Mesodermal cell (in vitro differentiated cells): ENCODE results near the gene INF2.

Experiments
- H3K27ac ChIP-seq: 2 replicates; pipeline ENCODE4 v1.7.0; 2013; ENCODE audit warnings: mild to moderate bottlenecking, low read depth, low read length, moderate library complexity; ENCODE audit not compliant: severe bottlenecking
- H3K36me3 ChIP-seq: 2 replicates; pipeline ENCODE4 v1.7.1; 2013; ENCODE audit warnings: mild to moderate bottlenecking, low read length, moderate library complexity; ENCODE audit not compliant: control insufficient read depth, insufficient read depth
- H3K4me1 ChIP-seq: one replicate; pipeline ENCODE4 v1.7.1; 2013; ENCODE audit warnings: mild to moderate bottlenecking, low read length; ENCODE audit not compliant: insufficient read depth, control insufficient read depth, poor library complexity, severe bottlenecking
- H3K4me3 ChIP-seq: 2 replicates; pipeline ENCODE4 v1.7.0; 2013; ENCODE audit warnings: low read length, control low read depth, mild to moderate bottlenecking; ENCODE audit not compliant: insufficient read depth, poor library complexity, severe bottlenecking; ENCODE audit errors: extremely low read depth
- H3K9me3 ChIP-seq: 2 replicates; pipeline ENCODE4 v1.7.1; 2013; ENCODE audit warnings: mild to moderate bottlenecking, low read length, moderate library complexity; ENCODE audit not compliant: control insufficient read depth
- WGBS, 2 experiments: methylation state at CpG; one replicate each; pipeline ENCODE4 v1.1.5; 2013; ENCODE audit warnings: missing lambda C conversion rate in 2 of 2; ENCODE audit not compliant: insufficient coverage in 2 of 2; 5-methylcytosine and 5-hydroxymethylcytosine counted together

Gene INF2

GRCh38 chr14:104684449-104684821 is 5.0 kb upstream of the INF2 start:
- 92 to 95% methylated on average over 9 to 10 of the region's 10 CpGs for WGBS, 2 experiments
- Histone ChIP-seq H3K27ac (no peak overlapping the region), H3K4me1 (peaks cover 51% of the 10 kb centered on the region), H3K4me3 (no peak overlapping the region), H3K9me3 (no peaks in the 10 kb centered on the region), H3K36me3 (no peaks in the 10 kb centered on the region)

GRCh38 chr14:104685216-104685997 is 4.0 kb upstream of the INF2 start:
- no peak overlapping the region for H3K27ac ChIP-seq
- no peaks in the 10 kb centered on the region for H3K9me3 ChIP-seq

DNA sequence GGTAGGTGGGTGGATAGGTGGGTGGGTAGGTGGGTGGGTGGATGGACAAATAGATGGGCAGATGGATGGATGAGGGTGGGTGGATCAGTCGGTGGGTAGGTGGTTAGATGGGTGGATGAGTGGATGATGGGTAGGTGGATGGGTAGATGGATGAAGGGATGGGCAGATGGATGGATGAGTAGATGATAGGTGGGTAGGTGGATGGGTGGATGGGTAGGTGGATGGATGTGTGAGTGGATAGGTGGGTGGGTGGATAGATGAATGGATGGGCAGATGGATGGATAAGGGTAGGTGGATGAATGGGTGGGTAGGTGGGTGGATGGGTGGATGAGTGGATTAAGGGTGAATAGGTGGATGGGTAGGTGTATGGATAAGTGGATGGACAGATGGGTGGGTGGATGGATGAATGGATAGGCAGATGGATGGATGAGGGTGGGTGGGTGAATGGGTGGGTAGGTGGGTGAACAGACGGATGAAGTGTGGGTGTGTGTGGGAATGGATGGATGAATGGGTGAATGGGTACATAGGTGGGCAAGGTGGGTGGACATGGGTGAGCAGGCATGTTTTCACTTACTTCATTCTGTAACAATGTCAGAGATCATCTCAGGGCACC is 3.3 kb upstream of the INF2 start:
- H3K36me3 ChIP-seq, result no peaks in the 10 kb centered on the region
- no peaks in the 10 kb centered on the region for H3K9me3 ChIP-seq
- WGBS, 2 experiments, result 93 to 96% methylated on average over 1 to 2 of the region's 2 CpGs
- peaks cover 35% of the 10 kb centered on the region for H3K4me1 ChIP-seq
- no peak overlapping the region for H3K4me3 ChIP-seq
- no peak overlapping the region for H3K27ac ChIP-seq

More at GRCh38 chr14:104685216-104685997, 4.0 kb upstream of the INF2 start:
- 82 to 100% methylated on average over 1 to 3 of the region's 4 CpGs for WGBS, 2 experiments
- Histone ChIP-seq H3K36me3 (no peaks in the 10 kb centered on the region), H3K4me1 (peaks cover 41% of the 10 kb centered on the region), H3K4me3 (no peak overlapping the region)

DNA sequence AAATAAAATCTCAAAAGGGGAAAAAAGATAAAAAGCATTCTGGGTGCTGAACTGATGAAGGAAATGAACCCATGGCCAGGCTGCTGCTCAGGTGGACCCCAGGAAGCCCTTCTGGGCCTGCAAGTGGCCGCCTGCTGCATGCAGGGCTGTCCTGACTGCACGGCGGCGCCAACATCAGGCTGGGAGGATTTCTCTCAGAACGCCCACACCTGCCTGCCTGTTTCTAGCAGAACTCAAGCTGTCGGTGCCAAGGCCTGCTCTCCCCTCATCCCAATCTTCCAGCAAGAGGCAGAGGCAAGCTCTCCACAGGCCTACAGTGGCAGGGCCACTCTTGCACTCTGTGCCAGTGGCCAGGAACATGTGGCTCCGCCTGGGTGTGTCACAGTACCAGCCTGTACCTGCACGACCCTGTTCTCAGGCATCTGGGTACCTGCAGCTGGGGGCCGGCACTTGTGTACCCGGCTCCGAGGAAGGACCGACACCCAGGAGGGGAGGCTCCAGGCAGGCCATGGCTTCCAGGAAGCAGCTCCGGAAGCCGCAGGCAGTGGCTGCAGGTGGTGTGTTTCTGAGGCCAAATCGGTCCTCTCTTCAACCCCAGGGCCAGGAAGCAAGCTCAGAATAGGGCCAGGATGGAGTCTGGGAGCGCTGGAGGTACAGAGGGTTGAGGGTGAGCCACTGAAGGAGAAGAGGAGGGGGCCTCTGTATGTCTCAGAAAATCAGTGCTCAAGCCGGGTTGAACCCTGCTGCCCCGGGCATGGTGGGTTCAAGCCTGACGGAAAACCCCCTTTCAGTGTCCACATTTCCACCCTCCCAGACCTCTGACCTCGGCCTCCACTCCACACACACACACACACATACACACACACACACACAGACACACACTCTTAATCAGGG is 2.5 kb upstream of the INF2 start:
- H3K36me3 ChIP-seq, result peaks cover 4% of the 10 kb centered on the region
- H3K4me3 ChIP-seq, result no peak overlapping the region
- peaks cover 37% of the 10 kb centered on the region for H3K4me1 ChIP-seq
- H3K27ac ChIP-seq, result no peak overlapping the region
- no peaks in the 10 kb centered on the region for H3K9me3 ChIP-seq
- WGBS, 2 experiments, result 91 to 94% methylated on average over 14 to 16 of the region's 20 CpGs

DNA sequence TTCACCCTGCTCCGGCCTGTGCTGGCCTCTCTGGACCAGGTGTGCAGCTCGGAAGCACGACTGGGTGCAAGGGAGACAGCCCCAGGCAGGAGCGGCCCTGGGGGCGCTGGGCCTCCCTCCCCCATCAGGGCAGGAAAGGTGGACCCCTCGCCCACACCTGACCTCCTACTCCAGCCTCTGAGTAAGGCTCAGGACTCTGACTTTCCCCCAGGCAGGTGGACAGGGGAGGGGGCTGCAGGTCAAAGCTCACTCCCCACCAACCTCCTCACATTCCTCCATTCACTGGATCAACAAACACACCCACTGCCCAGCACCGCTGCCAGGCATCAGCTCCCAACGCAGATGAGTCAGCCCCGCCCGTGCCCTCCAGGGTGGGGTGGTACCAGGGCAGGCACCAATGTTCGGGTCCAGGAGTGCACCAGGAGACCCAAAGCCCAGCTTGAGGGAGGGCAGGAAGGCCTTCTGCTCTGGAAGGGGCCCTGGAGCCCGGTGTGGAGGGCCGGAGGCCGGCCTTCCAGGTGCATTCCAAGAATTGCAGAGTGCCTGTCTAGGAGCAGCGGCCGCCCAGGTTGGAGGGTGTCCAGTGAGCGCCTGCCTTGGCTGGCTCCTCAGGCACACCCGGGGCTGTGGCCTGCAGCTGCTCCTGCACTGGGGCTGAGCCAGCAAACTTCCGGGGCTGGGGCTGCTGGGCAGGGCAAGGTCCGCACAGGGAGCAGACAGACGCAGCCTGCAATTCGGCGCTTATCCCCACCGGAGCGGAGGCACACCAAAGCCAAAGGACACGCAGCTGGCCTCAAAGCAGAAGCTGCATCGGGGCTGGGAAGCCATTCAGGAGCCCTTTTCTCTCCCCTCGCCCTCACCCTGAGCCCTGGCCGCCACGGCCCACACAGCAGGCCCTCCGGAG is 1.6 kb upstream of the INF2 start:
- Histone ChIP-seq H3K27ac (peak overlapping the region; percentile 36), H3K4me1 (peaks cover 35% of the 10 kb centered on the region), H3K4me3 (no peak overlapping the region), H3K36me3 (peaks cover 13% of the 10 kb centered on the region), H3K9me3 (no peaks in the 10 kb centered on the region)
- 69 to 76% methylated on average over 25 to 31 of the region's 31 CpGs for WGBS, 2 experiments

DNA sequence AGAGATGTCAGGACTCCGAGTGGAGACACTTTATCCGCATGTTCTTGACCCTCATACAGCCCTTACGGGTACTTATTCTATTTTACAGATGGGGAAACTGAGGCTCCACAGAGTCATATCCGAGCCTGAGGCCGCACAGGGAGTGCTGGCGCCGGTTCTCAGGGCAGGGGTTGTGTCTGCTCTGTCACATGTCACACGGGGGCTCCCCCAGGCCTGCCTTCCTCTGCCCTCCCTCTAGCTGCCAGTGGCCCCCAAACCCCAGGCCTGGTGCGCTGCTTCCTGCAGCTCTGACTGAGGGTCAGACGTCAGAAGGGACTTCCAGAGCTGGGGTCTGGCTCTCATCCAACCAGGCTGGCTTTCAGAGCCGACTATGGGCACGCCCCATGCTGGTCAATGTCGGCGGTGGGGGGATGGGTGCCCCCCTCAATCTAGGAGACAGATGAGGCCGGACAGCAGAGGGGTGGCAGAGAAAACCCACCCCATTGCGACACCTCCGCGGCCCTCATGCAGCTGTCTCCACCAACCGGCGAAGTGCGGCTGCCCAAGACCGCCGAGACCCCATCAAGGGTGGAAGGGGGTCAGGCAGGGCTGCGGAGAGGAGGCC is 811 bp upstream of the INF2 start:
- Histone ChIP-seq H3K27ac (peak overlapping the region; percentile 45), H3K4me1 (peaks cover 36% of the 10 kb centered on the region)

GRCh38 chr14:104689881-104690711 is 678 bp downstream of the INF2 start:
- Histone ChIP-seq H3K36me3 (peaks cover 30% of the 10 kb centered on the region), H3K9me3 (no peaks in the 10 kb centered on the region), H3K4me3 (peak overlapping the region; percentile 89), H3K4me1 (peaks cover 46% of the 10 kb centered on the region), H3K27ac (no peak overlapping the region)
- 10 to 11% methylated on average over 38 to 44 of the region's 50 CpGs for WGBS, 2 experiments

More for the DNA sequence above, 811 bp upstream of the INF2 start:
- 58 to 66% methylated on average over 19 to 24 of the region's 24 CpGs for WGBS, 2 experiments
- no peaks in the 10 kb centered on the region for H3K9me3 ChIP-seq
- peaks cover 16% of the 10 kb centered on the region for H3K36me3 ChIP-seq
- H3K4me3 ChIP-seq, result peak overlapping the region; percentile 89

DNA sequence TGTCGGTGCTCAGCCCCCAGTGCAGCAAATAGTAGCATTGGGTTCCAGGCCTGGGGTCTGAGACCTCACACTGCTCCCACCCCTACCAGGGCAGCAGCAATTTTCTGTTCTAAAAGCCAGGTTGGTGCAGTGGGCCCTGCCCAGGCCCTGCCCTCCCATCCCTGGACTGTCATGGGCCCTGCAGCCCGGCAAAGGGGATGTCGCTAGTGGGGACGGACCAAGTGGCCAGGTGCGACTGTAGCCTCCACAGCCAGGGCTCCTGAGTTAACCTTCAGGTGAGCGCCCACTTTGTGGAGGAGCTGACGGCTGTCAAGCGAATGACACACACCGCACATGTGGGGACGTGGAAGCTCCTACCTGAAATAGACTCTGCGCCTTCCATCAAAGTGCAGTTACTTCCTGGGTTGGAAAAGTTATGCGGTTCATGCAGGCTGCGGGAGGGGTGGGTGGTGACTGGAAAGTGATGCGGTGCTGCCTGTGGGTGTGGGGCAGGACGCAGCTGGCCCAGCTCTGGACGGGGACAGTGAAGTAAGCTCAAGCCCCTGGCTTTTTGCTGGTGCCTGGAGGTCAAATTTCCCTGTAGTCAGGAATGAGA is 1.5 kb downstream of the INF2 start:
- no peaks in the 10 kb centered on the region for H3K9me3 ChIP-seq
- H3K4me3 ChIP-seq, result peak overlapping the region; percentile 89
- H3K4me1 ChIP-seq, result peaks cover 55% of the 10 kb centered on the region
- H3K36me3 ChIP-seq, result peaks cover 37% of the 10 kb centered on the region
- 90 to 92% methylated on average over 16 of the region's 16 CpGs for WGBS, 2 experiments
- no peak overlapping the region for H3K27ac ChIP-seq
